Measurements from ENCODE around the gene LRRC61. TPM values are rescaled to one million over a fixed set of nuclear protein-coding genes. Genes with fewer than 3 reads are reported as not detected.

Gene LRRC61, protein sequence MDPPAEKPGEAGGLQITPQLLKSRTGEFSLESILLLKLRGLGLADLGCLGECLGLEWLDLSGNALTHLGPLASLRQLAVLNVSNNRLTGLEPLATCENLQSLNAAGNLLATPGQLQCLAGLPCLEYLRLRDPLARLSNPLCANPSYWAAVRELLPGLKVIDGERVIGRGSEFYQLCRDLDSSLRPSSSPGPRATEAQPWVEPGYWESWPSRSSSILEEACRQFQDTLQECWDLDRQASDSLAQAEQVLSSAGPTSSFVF
- total RNA-seq: 0.26 and 0.36 TPM in 2 replicates

DNA sequence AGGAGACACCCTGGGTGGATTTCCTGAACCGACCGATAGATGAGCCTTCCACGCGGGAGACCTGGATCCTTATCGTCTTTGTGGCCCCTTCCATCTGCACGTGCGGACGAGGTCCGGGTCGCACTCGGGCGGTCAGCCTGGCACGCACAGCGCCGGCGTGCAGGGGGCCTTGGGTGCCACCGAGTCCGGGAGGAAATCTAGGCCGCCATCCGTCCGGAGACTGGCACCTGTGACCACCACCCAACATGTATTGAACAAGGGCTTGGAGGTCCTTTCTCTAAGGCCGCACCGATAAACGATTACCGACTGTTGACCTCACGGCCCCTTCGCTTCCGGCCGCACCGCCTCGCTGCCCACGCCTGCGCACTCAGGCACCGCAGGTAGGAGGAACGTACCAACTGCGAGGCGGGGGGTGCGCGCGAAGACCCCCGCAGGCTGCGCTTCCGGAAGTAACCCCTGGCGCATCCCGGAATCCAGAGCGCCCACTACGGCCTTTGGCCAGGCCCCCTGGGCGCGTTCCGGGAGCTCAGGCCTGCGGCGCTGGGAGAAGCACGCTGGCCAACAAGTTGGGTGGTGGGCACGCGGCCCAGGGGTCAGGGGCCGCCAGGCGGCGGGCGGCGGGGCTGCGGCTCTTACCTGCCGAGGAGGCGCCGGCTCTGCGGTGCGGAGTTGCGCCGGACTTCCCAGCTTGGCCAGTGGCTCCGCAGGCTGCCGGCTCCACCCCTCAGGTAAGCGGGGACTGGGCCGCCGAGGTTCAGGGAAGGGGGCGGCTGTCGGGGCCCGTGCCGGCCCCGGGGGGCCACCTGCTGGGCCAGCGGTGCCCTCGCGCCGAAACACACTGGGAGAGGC lies at the start of gene LRRC61, which contains the start of gene ACTR3C:
Gene LRRC61 (plus strand): TSS at position 523 of the 849 bp plus-strand sequence. CDS start 13,507 bp downstream, outside the sequence.
Gene ACTR3C (minus strand): TSS at position 713 of the 849 bp plus-strand sequence. CDS start 28,249 bp downstream, outside the sequence.

DNA sequence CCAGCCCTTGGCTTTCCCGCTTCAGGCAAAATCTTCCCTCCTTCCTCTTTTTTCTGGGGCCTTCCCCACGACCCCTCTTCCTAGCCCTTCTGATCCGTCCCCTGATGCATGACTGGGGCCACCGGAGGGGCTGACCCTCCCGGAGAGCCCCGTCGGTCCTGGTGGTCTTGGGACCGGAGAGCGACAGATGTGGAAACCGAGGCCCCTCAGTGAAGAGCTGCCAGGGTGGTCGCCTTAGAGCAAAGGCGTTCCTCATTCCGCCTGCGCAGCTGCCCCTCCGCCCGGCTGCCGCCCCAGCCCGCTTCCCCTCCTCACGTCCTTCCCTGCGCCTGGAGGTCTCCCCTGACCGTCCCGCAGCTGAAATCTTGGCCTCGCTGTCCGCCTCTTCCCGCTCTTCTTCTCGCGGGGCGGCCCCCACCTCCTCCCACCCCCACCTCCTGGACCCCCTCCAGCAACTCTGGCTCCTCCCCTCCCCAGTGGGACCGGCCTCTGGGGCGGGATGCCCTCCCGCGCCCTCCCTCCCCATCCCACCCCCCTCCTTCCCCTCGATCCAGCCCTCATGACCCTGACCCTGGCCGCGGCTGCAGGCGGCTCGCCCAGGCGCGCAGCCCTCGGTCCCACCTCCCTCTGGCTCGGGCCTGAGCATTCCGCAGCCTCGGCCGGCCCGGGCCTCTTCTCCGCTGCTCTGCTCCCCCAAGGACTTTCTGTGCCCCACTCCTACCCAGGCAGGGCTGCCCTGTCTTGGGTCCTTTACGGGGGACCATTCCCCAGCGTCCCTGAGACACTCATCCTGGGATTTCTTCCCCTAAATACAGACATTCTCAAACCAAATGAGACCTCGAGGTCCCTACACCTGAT lies 18.3 kb downstream of the LRRC61 start, which contains the start of gene RARRES2:
Gene RARRES2 (minus strand): TSS at position 367 of the 858 bp plus-strand sequence. CDS start 1,020 bp downstream, outside the sequence.

DNA sequence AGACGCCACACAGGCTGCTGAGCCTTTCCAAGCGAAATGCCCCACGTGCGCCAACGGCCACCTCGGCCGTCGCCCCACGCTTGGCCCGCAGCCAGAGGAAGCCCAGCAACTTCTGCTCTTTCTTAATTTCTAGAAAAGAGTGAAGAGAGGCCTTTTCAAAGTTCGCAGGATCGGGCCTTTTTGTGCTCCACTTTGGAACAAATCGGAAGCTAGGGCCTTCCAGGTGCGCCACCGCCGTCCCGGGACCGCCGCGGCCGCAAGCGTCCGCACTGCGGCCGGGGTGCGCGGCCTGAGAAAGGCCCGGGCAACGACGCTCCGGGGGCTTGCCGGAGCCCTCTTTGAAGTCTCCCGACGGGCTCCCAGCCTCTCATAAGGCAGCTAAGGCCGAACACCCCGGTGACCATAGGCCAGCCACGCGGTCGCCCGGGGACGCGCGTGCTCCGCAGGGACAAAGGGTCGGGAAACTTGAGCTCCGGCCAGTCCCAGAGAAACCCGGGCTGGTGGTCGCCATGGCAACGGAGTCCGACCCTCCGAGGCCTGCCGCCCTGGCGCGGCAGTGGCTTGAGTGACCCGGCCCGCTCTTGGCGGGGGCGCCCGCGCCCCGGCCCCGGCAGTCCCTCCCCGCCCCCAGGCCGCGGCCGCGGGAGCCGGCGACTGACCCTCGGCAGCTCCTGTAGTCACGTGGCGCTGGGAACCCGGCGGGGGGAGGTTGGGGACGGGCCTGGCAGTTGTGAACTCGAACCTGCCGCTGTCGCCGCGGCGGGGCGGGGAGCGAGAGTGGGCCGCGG lies 45.1 kb downstream of the LRRC61 start, which contains the start of gene REPIN1:
Gene REPIN1 (plus strand): TSS at position 727 of the 788 bp plus-strand sequence. CDS start 890 bp downstream, outside the sequence.

DNA sequence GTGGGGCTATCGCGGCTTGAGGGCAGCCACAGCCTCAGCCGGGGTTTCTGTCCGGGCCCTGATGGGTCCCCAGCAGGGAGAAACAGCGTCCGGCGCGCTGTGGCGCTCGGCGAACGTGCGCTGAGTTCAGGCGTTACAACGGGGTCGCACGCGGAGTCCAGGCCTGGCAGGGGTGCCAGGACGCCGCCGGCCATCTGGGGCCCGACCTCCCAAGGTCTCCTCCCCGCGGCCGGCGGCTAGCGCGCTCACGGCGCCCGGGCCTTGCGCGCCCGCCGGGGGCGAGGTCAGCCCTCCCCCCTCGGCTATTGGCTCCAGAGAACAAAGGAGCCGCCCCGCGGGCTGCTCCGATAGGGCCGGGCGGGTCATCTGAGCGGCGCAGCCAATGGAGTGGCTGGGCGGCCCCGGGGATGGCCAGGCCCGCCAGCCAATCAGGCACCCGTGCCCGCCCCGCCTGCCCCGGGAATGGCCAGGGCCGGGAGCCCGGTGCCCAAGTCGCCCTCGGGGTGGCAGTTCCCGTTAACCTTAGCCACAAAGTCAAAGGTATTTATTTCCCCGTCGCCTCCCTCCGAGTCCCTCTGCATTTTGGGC lies 55.8 kb downstream of the LRRC61 start, which contains the start of gene ZNF775:
Gene ZNF775 (plus strand): TSS at position 478 of the 588 bp plus-strand sequence. CDS start 9,141 bp downstream, outside the sequence.

Other genes starting within 250 kb of the LRRC61 start
- gene ACTR3C, start 190 bp downstream of the LRRC61 start, total RNA-seq: 0.13 and 0.63 TPM in 2 replicates
- gene RARRES2, start 18.3 kb downstream of the LRRC61 start, total RNA-seq: 0.65 and 1.7 TPM in 2 replicates
- 43.4 and 49.8 TPM in 2 replicates for gene REPIN1, start 45.5 kb downstream of the LRRC61 start, total RNA-seq
- 4.0 and 5.7 TPM in 2 replicates for gene ZNF775, start 56.0 kb downstream of the LRRC61 start, total RNA-seq
- gene GIMAP8, start 127.3 kb downstream of the LRRC61 start, total RNA-seq: 0.07 TPM in 2 replicates
- not detected in 2 replicates for gene GIMAP7, start 191.5 kb downstream of the LRRC61 start, total RNA-seq
- gene GIMAP4, start 244.0 kb downstream of the LRRC61 start, total RNA-seq: 0.13 and 0.33 TPM in 2 replicates